Neural crest cell (in vitro differentiated cells): ENCODE measurements around the gene WFDC2. TPM values are rescaled to one million over a fixed set of nuclear protein-coding genes. Genes with fewer than 3 reads are reported as not detected.

Experiments
- DNase-seq: peaks from one replicate; pipeline ENCODE4 v3.0.0; 2021; ENCODE audit warnings: low read depth, mixed read lengths, low spot score
- H3K27ac Mint-ChIP-seq: one replicate; pipeline ENCODE4 v1.8.0; 2021; ENCODE audit warnings: mild to moderate bottlenecking, mixed read lengths; ENCODE audit not compliant: unreplicated experiment
- H3K27me3 Mint-ChIP-seq: 2 replicates; pipeline ENCODE4 v1.8.0; 2021; ENCODE audit warnings: low read depth, mild to moderate bottlenecking, mixed read lengths
- H3K36me3 Mint-ChIP-seq: 2 replicates; pipeline ENCODE4 v1.8.0; 2021; ENCODE audit warnings: low read depth, mild to moderate bottlenecking, mixed read lengths
- H3K4me1 Mint-ChIP-seq: 2 replicates; pipeline ENCODE4 v1.8.0; 2021; ENCODE audit warnings: mixed read lengths
- H3K4me3 Mint-ChIP-seq: one replicate; pipeline ENCODE4 v1.8.0; 2021; ENCODE audit warnings: mild to moderate bottlenecking, mixed read lengths
- H3K9me3 Mint-ChIP-seq: 2 replicates; pipeline ENCODE4 v1.8.0; 2021; ENCODE audit warnings: mixed read lengths
- total RNA-seq: library from RNA; stranded (reverse); gene quantifications from 2 replicates; pipeline ENCODE4 v1.2.1, GENCODE V29; 2021
- TF ChIP-seq, protein P1 (sequence below): fragments of 200-600 bp; sonication (generic); conservative IDR thresholded peaks from 2 replicates; pipeline ENCODE4 v1.5.0; 2021; ENCODE audit warnings: antibody characterized with exemption, mild to moderate bottlenecking

Gene WFDC2
- total RNA-seq, 1 donor from 2014 or later, result 7.4 TPM

DNA sequence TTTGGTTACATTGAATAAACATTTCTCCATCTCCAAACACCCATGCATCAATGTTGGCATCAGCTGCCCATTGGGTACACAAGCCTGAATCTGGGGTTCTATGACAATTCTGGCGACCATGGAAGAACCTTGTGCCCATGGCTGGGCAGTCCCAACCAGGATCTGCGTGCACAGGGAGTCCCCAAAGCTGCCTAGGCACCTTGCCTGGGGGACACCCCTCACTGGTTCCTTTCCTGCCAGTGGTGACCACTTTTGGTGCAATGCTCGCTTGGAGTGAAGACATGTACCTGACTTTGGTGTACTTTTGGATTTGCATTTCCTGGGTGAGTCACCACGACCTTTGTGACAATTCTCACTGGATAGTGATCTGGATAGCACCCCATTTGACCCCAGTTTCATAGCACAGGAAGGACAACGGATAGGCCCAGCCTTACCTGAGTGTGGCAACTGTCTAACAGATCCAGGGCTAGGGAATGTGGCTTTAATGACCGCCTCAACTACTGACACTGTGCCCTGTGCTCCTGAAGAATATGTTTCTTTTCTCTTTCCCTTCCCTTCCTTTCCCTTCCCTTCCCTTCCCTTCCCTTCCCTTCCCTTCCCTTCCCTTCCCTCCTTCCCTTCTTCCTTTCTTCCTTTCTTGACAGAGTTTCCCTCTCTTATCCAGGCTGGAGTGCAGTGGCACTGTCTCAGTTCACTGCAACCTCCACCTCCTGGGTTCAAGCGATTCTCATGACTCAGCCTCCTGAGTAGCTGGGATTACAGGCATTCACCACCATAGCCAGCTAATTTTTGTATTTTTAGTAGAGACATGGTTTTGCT lies 38.7 kb downstream of the WFDC2 start:
- H3K27me3 Mint-ChIP-seq, result peaks cover 62% of the 10 kb centered on the region
- H3K4me1 Mint-ChIP-seq, result no peaks in the 10 kb centered on the region
- H3K9me3 Mint-ChIP-seq, result no peaks in the 10 kb centered on the region
- no peaks in the 10 kb centered on the region for H3K36me3 Mint-ChIP-seq
- DNase-seq, result no peak
- TF ChIP-seq, protein P1, sequence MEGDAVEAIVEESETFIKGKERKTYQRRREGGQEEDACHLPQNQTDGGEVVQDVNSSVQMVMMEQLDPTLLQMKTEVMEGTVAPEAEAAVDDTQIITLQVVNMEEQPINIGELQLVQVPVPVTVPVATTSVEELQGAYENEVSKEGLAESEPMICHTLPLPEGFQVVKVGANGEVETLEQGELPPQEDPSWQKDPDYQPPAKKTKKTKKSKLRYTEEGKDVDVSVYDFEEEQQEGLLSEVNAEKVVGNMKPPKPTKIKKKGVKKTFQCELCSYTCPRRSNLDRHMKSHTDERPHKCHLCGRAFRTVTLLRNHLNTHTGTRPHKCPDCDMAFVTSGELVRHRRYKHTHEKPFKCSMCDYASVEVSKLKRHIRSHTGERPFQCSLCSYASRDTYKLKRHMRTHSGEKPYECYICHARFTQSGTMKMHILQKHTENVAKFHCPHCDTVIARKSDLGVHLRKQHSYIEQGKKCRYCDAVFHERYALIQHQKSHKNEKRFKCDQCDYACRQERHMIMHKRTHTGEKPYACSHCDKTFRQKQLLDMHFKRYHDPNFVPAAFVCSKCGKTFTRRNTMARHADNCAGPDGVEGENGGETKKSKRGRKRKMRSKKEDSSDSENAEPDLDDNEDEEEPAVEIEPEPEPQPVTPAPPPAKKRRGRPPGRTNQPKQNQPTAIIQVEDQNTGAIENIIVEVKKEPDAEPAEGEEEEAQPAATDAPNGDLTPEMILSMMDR, result no peak
- H3K4me3 Mint-ChIP-seq, result no peak overlapping the region
- H3K27ac Mint-ChIP-seq, result no peak overlapping the region

DNA sequence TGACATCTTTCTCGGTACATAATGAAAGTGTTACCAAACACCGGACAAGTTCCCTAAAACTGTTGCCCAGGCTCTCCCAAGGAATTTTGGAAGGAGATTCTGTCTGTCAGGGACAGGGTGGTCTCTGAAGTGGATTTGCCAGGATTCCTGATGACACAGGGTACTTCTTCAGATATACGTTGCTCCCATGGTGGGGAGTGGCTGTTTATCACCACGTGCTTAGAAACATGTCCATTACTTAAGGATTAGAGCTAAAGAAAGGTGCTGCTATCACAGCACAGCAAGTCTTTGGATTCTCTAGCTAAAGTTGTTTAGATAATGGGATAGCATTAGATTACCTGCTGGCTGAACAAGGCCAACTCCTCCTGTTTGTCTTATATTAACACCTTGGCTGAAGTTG lies 39.5 kb downstream of the WFDC2 start:
- TF ChIP-seq, protein P1, result no peak
- no peaks in the 10 kb centered on the region for H3K36me3 Mint-ChIP-seq
- no peak for DNase-seq

DNA sequence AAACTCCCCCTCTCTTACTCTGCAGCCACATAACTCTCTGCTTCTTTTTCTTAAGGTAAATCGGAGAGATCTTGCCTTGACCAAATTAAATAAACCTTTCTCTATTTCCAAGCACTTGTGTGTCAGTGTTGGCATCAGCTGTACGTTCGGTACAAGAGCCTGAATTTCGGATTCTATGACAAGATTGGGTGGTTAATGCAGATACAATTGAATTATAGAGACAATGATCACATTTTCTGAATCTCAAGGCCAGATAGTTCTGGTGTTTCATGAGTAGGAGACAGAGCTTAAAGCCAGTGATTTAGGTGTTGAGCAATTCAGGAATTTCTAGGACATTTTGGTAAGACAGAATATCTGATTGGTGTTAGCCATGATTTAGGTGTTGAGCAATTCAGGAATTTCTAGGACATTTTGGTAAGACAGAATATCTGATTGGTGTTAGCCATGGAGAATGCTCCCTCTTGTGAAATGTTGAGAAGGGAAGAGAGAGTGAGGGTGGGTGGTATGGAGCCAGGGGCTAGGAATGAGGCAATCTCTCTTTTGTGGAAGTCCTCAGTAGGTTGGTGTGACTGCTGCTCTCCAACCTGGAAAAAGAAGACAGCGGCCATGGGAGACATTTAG lies 40.8 kb downstream of the WFDC2 start:
- Mint-ChIP-seq H3K4me1 (no peaks in the 10 kb centered on the region), H3K27me3 (peaks cover 72% of the 10 kb centered on the region), H3K9me3 (no peaks in the 10 kb centered on the region), H3K27ac (no peak overlapping the region), H3K36me3 (no peaks in the 10 kb centered on the region), H3K4me3 (no peak overlapping the region)
- TF ChIP-seq, protein P1, result no peak
- no peak for DNase-seq

More for the DNA sequence above, 39.5 kb downstream of the WFDC2 start:
- Mint-ChIP-seq H3K4me1 (no peaks in the 10 kb centered on the region), H3K9me3 (no peaks in the 10 kb centered on the region), H3K27ac (no peak overlapping the region), H3K27me3 (peaks cover 69% of the 10 kb centered on the region), H3K4me3 (no peak overlapping the region)

DNA sequence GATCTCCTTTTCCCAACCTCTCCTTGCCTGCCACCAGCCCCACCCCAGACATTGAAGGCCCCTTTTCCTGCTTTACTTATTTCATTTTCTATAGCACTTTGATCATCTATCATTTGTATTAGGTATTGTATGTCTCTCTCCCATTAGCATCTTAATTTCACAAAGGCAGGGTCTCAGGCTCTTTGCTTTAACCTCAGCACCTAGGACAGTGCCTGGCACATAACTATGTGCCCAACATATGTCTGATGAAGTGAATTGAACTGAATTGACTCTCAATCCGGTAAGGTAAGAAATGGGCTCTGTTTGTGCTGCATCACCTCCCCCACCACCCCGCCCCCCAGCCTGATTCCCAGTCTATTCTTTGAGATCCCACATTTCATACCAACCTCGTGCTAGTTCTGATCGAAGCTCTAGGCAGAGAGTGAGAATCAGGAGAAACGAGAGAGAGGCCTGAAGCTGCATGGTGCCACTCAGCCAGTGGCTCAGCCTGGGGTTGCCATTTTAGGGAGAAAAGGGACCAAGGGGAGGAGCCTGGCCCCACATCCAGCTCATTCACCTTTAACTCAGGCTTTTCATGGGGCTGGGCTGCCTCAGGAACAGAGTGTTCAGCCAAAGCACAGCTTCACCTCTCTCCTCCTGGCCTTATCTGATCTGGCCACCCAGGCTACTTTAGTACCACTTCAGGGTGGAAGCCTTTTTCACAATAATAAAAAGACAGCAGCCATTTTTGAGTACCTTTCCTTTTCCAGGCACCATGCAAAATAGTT lies 45.8 kb downstream of the WFDC2 start, which contains the start of gene SPINT3:
TSS of gene SPINT3 (minus strand) at position 476 of the 767 bp plus-strand sequence. CDS start at position 462, 14 bp downstream.
- no peaks in the 10 kb centered on the region for H3K36me3 Mint-ChIP-seq
- no peaks in the 10 kb centered on the region for H3K9me3 Mint-ChIP-seq
- H3K27me3 Mint-ChIP-seq, result peaks cover 48% of the 10 kb centered on the region
- H3K4me1 Mint-ChIP-seq, result no peaks in the 10 kb centered on the region
- DNase-seq, result no peak
- no peak within 1 kb of the TSS for H3K27ac Mint-ChIP-seq
- H3K4me3 Mint-ChIP-seq, result no peak within 1 kb of the TSS
- TF ChIP-seq, protein P1, result no peak

DNA sequence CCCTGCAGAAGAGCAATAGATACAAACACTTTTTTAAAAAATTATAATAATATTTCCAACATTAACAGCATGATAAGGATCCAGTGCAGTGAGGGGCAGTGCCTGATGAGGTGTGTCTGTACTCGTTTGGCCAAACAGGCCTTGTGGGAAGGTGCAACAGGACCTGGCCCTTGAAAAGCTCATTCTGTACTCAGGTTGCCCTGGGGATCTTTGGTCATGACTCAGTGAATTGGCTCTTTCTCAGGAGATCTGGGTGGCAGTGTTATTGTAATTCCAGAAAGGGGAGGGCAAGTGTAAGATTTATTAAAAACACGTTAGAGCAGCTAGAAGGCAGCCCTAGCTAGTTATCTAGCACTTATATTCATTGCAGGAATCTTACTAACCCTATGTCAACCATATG lies 48.7 kb downstream of the WFDC2 start:
- no peak for DNase-seq
- Mint-ChIP-seq H3K27me3 (peaks cover 48% of the 10 kb centered on the region), H3K27ac (no peak overlapping the region), H3K36me3 (no peaks in the 10 kb centered on the region), H3K4me3 (no peak overlapping the region), H3K4me1 (no peaks in the 10 kb centered on the region), H3K9me3 (no peaks in the 10 kb centered on the region)
- TF ChIP-seq, protein P1, result no peak
